NAMALWA (cell line): ENCODE data around the gene PARD6G.
A peak's percentile ranks its signal among the peaks of the same experiment; 100 is the strongest.

ENCODE experiments used
- DNase-seq: peaks from one replicate; pipeline ENCODE4 v3.0.0-alpha.2; 2015; ENCODE audit warnings: low spot score

The PARD6G gene, protein sequence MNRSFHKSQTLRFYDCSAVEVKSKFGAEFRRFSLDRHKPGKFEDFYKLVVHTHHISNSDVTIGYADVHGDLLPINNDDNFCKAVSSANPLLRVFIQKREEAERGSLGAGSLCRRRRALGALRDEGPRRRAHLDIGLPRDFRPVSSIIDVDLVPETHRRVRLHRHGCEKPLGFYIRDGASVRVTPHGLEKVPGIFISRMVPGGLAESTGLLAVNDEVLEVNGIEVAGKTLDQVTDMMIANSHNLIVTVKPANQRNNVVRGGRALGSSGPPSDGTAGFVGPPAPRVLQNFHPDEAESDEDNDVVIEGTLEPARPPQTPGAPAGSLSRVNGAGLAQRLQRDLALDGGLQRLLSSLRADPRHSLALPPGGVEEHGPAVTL

DNA sequence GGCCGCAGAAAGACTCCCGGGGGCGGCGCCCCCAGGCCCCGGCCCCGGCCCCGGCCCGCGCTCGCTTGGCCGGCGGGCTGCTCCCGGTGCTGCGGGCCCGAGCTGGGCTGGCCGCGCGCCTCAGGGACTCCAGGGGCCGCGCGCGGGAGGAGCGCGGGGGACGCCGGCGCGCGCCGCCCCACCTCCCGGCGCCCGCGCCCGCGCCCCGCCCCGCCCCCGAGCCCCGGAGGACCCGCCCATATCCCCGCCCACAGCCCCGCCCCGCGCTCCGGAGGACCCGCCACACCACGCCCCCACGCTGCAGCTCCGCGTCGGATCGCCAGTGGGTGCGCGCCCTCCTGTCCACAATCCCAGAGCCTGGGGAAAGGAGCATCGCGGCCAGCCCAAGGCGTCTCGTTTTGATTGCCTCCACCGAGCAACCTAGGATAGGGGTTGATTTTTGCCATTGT is at the start of gene PARD6G:
TSS of gene PARD6G (minus strand) at position 122 of the 449 bp plus-strand sequence. CDS start 166 bp downstream, outside the sequence.
- no peak for DNase-seq

DNA sequence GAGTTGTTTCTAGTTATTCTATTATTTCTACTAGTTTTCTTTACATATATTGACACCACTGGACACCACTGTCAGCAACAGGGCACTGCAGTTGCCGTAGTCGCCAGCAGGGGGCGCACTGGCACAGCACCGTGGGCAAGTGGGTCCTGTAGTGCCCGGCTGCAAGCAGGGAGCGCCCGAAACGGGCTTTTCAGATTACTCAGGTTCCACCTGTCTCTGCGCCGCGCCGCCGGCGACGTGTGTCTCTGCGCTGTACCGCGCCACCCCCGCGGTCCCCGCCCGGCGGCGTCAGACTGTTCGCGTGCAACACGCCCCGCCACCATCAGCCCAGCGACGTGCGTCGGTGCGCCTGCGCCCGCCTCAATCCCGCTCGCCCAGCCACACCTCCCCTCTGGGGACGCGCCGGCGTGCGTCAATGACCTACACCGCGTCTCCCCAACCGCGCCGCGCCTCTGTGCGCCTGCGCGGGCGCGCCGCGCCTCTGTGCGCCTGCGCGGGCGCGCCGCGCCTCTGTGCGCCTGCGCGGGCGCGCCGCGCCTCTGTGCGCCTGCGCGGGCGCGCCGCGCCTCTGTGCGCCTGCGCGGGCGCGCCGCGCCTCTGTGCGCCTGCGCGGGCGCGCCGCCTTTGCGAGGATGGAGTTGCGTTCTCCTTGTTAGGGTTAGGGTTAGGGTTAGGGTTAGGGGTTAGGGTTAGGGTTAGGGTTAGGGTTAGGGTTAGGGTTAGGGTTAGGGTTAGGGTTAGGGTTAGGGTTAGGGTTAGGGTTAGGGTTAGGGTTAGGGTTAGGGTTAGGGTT is 15.1 kb upstream of the PARD6G start:
- DNase-seq: peak; percentile 44

DNA sequence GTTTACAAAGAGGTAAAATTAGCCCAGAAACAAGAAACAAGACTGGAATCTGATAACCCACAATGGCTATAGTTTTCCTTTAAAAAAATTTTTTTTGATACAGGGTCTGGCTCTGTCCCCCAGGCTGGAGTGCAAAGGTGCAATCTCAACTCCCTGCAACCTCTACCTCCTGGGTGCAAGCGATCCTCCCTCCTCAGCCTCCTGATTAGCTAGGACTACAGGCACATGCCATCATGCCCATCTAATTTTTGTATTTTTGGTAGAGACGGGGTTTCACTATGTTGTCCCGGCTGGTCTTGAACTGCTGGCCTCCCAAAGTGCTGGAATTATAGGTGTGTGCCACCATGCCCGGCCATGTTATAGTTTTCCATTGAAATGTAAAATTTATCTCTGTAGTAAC is 12.3 kb upstream of the PARD6G start:
- no peak for DNase-seq

DNA sequence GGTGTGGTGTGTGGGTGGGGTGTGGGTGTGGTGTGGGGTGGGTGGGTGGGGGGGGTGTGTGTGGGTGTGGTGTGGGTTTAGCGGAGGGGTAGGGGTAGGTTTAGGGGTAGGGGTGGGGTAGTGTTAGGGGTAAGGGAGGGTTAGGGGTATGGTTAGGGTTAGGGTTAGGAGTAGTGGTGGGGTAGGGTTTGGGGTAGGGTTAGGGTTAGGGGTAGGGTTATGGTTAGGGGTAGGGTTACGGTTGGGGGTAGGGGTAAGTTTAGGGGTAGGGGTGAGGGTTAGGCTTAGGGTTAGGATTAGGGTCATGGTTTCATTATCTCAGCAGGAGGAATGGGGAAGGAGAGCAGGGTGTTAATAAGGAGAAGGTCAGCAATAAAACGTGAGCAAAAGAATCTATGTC is 11.3 kb upstream of the PARD6G start:
- DNase-seq: no peak

DNA sequence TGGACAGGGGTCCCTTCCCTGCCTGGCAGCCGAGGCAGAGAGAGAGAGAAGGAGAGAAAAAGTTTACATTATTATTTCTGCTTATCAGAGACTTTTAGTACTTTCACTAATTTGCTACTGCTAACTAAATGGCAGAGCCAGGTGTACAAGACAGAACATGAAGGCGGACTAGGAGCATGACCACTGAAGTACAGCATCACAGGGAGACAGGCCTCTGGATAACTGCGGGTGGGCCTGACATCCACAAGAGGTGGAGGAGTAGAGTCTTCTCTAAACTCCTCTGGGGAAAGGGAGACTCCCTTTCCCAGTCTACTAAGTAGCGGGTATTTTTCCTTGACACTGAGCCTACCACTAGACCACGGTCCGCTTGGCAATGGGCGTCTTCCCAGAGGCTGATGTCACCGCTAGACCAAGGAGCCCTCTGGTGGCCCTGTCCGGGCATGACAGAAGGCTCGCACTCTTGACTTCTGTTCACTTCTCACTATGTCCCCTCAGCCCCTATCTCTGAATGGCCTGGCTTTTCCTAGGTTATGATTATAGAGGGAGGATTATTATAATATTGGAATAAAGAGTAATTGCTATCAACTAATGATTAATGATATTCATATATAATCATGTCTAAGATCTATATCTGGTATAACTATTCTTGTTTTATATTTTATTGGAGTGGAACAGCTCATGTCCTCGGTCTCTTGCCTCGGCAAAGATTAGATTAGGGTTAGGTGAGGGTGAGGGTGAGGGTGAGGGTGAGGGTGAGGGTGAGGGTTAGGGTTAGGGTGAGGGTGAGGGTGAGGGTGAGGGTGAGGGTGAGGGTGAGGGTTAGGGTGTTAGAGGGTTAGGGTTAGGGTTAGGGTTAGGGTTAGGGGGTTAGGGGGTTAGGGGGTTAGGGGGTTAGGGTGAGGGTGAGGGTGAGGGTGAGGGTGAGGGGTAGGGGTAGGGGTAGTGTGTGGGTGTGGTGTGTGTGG is 10.5 kb upstream of the PARD6G start:
- peak; percentile 74 for DNase-seq

DNA sequence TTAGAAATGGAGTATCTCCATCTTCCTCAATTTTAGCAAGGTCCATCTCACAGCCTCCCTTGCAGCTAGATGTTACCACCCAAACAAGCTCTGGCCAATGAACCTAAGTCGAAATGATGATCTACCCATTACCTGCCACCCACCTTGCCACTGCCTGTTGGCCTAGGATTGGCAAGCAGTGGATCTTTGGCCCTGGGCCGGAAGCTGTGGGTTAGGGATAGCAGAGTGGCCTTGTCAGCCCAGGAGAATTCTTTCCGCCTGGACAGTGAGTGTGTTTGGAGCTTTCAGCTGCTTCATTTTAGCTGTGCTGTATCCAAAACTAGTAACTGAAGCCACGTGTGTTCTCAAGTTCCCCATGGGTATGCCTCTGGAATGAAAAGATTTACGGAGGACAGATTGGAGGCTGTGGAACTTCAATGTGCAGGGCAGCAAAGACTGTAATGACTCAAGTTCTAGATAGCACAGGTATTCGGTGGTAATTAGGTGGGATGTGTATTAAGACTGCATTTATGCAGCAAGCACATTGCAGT is 7.7 kb upstream of the PARD6G start:
- DNase-seq: no peak

- DNase-seq: peak; percentile 39
These were observed 6.7 kb upstream of the PARD6G start for GRCh38 chr18:80253871-80254492.

DNA sequence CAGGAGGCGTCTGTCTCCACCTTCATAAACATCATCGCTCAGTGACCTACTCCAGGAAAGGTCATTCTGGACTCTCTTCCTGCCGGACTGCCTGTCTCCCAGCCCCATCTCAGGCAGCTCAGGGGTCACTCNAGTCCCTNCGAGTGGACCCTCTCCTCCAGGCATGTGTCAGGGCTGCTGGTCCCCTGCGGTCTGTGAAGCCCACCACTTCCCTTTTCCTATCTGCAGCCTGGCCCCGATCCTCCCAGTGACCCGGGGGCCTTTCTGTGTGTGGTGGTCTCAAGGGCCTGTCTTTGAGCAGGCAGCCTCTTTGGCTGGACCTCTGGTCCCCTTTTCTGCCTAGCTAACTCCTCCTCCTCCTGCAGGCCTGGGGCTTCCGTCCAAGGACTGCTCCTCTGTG is 5.9 kb upstream of the PARD6G start:
- no peak for DNase-seq

DNA sequence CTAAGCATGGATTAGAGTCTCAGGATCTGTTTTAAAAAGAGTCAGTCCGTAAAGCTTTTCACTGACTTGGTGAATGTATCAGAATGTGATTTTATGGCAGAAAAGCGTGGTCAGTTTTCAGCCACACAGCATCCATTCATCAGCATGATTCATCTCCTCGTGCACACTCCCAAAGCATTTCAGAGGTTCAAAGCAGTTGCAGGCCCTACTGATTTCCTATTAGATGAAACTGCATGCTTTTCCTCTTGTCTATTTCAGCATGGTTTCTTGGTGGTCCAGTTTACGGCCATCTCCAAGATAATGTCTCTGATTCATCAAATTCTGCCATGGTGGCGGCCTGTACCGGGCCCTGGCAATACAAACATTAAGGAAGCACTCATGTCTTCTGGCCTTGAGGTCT is 4.8 kb upstream of the PARD6G start:
- DNase-seq: no peak

- DNase-seq: no peak
These were observed 4.4 kb upstream of the PARD6G start for GRCh38 chr18:80251700-80252099.

GRCh38 chr18:80250740-80251364 is 3.5 kb upstream of the PARD6G start:
- DNase-seq: no peak

DNA sequence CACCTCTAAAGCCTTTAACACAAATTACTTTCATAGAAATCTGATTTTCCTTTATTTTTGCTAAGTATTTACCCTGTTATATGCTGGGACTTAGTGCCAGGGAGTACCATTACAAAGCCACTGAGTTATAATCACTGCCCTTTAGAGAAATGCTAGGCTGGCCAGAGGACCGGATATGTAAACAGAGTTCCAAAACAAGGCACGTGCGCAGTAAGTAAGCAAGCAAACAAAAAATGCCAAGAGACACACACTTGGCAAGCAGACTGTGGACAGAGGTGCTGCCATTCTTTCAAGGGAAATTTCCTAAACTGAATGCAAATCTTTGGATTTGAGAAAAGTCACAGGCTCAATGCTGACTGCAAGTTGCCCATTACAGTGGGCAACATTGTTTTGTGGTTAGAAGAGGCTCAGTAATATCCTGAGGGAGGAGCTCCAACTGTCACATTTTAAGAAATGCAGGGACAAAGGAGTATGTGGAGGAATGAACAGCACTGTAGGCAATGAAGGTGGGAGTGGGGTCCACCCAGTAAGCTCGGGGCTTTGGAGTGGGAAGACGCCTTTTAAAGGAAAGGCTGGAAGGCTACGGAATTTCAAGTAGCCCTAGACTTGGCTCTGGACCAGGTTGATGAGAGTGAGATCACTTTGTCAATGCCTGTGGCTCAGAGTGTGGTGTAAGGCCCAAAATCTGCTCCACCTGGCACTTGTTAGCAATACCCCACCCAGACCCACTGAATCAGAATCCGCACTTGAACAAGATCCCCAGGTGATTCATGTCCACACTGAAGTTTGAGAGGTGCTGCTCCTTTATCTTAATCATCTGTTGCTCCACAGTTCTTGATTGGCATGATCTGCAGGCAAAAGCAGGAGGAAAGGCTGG is 2.1 kb upstream of the PARD6G start:
- DNase-seq: no peak

DNA sequence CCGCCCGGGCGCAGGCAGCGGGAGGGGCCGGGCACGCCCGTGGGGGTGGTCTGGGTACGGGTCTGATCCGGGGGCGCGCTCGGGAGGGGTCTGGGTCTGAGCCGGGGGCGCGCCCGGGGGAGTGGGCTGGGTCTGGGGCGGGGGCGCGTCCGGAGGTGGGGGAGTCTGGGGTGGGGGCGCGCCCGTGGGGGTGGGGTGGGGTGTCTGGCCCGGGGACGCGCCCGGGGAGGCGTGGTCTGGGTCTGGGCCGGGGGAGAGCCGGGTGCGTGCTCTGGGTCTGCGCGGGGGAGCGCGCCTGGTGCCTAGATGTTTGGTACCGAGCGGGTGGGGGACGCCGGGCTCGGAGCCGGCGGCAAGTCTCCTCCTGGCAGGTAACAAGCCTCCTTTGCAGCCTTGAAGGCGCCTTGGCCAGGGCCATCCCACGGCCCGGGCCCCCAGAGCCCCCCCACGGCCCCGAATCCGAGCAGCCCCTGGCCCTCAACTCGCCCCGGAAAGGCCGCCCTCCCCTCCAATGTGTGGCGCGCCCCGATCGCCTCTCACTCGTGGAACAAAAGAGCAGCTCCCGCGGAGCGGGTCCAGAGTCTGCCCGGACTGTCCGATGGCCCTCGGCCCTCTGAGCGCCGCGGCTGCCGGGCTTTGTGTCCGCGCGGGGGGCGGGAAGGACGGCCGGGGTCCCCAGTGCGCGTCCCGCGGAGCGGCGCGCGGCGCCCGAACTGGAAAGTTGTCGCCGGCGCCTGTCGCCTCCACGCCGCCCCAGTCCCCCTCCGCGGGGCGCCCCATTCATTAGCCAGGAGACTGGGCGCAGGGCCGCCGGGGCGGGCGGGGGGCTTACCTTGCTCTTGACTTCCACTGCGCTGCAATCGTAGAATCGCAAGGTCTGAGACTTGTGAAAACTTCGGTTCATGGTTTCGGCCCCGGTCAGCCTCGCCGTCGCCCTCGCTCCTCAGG is 595 bp downstream of the PARD6G start:
- no peak for DNase-seq

DNA sequence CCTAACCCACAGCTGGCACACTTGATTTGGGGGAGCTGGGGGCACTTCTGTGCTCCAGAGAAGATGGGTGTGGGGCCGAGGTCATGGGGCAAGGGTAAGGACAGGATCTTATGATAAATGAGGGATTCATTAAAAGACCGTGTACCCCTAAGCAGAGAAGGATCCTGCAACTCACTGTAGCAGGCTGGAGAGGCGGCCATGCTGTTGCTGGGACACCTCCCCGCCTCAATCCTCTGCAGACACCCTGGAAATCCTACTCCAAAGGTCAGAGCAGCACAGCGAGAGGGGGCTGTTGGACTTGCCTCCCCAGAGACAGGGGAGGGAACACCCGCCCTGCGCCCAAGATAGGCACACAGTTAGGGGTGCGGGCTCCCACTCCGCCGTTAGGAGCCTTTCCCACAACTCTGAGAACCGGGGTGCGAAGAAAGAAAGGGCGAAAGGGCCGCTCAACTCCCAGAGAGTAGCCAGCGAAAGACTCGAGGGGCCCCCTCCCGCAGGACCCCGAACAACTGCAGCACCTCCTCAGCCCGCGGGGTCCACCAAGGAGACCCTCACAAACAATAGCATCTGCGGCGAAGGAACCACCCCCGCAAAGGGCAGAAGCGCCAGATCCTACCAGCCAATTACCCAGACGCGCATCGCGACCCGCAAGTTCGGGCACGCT is 1.4 kb downstream of the PARD6G start:
- no peak for DNase-seq

- no peak for DNase-seq
These were observed 2.2 kb downstream of the PARD6G start for GRCh38 chr18:80244956-80245730.

DNA sequence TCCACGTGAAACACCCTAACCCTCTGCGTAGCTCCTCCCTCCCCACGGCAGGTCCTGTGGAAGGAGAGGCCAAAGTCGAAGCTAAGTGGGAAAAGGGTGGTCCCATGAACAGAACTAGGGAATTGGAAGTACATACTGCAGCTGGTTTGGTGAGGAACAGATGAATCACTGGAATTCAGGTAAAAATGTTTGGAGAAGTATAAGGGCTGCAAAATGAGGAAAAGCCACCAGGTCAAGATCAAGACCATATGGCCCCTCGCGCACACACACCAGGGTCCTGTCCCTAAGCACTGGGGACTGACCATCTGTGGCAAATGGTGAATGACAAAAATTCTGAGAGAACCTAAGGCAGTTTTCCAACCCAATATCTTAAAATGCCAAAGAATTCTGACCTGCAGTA is 3.1 kb downstream of the PARD6G start:
- DNase-seq: no peak

- DNase-seq: no peak
These were observed 4.1 kb downstream of the PARD6G start for GRCh38 chr18:80243204-80243603.
